HTERT RPE-1 (cell line): Measurements from ENCODE around the gene CORO1A.
"Not testable (repeated sequence)": the region's sequence is repeated elsewhere in the genome, so short reads cannot be mapped to it uniquely, and the experiment has no call there.

Experiments used
- in situ Hi-C: fragments of 300-500 bp; cut with MboI; formaldehyde crosslinking; loops from 4 replicates; pipeline ENCODE4 v1.14.3; 2020; ENCODE audit warnings: low sequenced_read_pairs

CORO1A gene

DNA sequence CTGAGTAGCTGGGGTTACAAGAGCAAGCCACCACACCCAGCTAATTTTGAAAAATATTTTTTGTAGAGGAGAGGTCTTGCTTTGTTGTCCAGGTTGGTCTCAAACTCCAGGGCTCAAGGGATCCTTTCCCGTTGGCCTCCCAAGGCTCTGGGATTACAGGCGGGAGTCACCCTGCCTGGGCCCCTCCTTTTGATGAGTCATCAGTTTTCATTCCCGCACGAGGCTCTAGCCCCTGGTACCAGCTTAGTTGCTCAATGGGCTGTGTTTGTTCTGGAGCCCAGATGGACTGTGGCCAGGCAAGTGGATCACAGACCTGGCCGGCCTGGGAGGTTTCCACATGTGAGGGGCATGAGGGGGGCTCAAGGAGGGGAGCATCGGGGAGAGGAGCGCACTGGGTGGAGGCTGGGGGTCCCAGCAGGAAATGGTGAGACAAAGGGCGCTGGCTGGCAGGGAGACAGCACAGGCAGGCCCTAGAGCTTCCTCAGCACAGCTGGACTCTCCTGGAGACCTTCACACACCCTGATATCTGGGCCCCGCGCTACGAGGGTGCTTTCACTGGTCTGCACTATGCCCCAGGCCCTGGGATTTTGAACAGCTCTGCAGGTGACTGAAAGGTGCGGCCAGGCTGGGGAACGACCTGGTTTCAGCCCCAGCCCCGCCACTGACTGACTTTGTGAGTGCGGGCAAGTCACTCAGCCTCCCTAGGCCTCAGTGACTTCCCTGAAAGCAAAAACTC lies 16.4 kb downstream of the CORO1A start:
- in situ Hi-C loops = not testable (repeated sequence)

DNA sequence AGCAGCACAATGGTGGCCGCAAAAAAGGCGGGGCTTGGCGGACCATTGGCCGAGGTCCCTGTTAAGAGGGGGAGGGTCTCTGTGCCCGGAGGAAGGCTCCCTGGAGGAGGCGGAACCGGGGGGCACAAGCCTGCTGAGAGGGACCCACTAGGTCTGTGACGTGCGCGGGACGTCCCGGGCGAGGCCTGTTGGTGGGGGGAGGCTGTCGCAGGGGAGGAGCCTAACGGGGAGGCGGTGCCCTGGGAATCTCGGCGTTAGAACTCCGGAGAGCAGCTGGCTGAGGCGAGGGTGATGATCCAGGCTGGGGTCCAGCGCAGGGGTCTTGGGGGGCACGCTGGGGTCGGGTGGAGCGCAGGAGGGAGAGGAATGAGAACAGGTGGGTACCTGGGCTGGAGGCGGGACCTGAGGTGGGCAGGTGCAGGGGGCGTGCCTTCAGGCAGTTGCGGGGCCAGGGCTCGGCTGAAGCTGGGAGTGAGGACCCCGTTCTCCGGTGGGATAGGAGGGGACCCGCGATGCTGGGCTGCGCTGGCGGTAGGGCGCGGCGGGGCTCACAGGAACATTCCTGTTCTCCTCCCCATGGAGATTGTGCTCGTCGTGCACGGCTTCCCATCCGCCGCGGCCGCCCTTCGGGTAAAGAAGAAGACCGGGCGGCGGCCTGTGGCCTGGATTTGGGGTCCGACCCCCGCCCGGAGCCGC lies 22.3 kb downstream of the CORO1A start:
- in situ Hi-C loops = not testable (repeated sequence)

DNA sequence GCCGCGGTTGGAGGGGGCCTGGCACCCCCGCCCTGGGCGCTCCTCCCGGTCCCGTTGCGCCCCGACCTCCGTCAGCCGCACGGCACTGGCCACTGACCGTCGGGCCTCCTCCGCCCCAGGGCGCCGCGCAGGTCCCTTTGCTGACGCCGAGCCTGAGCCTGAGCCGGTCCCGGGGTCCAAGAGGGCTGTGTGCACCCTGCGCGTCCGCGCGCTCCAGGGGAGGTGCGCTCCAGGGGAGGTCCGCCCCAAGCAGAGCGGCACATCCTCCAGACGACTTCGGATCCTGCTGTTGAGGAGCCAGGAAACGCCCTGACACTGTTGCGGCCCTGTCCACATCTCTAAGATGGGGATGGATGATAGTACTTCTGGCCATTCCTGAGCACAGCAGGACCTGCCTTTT lies 22.9 kb downstream of the CORO1A start:
- in situ Hi-C loops = not testable (repeated sequence)

DNA sequence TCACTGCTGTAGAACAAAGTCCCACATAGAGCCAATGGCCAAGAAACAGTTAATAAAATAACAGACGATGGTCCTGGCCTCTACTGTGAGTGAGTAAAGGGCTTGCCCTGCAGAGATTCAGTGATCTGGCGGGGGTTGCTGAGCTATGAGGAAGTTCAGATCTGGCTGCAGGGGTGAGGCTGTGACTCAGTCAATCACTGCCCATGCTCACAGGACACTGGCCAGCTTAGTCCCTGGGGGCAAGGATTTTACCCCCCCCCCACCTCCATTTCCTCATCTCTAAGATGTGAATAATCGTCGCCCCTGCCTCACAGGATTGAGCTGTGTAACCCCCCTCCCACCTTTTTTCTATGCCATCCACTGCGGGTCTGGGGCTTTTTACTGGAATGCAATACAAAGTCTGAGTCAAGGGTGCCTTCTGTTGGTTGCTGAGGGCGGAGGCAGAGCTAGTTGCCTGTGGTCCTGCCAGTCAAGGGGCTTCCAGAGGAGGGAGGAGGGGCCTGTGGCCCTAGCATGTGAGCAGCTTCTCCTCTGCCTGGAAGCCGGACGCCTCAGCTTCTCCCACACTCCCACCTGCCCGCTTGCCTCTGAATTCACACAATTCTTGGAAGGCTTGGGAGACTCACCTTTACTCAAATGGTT lies 23.8 kb downstream of the CORO1A start:
- in situ Hi-C loops = not testable (repeated sequence)

DNA sequence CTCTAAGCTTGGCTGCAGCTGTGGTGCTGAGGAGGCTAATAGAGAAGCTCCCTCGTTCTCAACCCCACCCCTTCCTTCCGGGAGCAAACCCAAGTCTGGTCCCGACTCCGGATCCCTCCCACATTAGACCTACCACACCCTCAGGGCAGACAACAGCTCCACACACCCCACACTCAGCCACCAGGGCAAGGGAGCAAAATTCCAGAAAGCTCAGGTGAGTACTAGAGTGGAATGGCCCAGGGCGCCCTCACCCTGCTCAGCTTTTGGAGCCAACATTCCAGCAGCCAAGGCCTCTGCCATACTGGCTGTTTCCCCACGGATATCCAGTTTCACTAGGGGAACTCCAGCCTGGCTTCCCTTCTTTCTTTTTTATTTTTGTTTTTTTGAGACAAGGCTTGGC lies 25.6 kb downstream of the CORO1A start:
- in situ Hi-C loops = not testable (repeated sequence)

DNA sequence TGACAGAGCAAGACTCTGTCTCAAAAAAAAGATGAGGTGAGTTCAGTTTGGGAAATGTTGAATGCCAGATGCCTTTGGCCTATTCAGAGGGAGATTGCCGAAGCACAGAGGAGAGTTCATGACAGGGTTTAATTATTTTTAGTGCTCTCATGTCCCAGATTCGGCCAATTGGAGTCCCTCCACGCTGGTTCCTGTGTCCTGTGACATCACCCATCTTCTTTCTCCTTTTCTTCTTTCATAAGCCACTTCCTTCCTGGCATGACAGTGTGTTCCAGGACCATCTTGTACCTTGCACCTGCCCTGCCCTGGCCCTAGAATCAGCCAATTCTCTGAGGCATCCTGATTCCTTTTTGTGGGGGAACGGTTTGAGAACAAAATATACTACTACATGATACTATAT lies 28.0 kb downstream of the CORO1A start:
- in situ Hi-C loops = not testable (repeated sequence)

DNA sequence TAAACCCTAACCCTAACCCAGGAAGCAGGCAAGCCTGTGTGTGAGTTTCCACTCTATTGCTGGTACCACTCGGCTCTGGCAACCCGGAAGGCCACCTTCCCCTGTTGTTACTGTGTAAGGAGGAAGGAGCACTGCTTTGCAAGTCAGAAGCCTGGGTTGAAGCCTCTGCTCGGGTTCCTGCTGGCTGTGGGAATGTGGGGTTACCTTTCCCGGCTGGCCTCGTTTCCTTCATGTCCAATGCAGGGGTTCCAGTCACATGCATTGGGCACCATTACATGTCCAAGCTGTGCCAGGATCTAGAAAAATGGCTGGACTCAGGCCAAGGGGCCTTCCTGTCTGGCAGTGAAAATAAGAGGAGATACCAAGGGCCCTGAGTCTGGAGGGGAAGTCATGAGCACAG lies 33.7 kb downstream of the CORO1A start:
- in situ Hi-C loops = not testable (repeated sequence)
